Measurements from ENCODE around the gene CLEC16A. TPM values are rescaled to one million over a fixed set of nuclear protein-coding genes. Genes with fewer than 3 reads are reported as not detected.

CLEC16A gene
- total RNA-seq, 1 experiment from 2014 or later = 10.8 TPM

GRCh38 chr16:11147033-11147753, 202.8 kb downstream of the CLEC16A start:
- DNase-seq (ENCODE audit: extremely low read depth, low read depth) = no peak

- no peak for DNase-seq (ENCODE audit: extremely low read depth, low read depth)
Observed at GRCh38 chr16:11147754-11148444, 203.5 kb downstream of the CLEC16A start.

- DNase-seq (ENCODE audit: extremely low read depth, low read depth) = no peak
Observed at GRCh38 chr16:11149011-11149616, 204.8 kb downstream of the CLEC16A start.

GRCh38 chr16:11150190-11150589, 205.8 kb downstream of the CLEC16A start:
- no peak for DNase-seq (ENCODE audit: extremely low read depth, low read depth)

- no peak for DNase-seq (ENCODE audit: extremely low read depth, low read depth)
Observed at GRCh38 chr16:11151156-11151884, 207.0 kb downstream of the CLEC16A start.

- no peak for DNase-seq (ENCODE audit: extremely low read depth, low read depth)
Observed at GRCh38 chr16:11151885-11152629, 207.7 kb downstream of the CLEC16A start.

GRCh38 chr16:11152677-11153331, 208.4 kb downstream of the CLEC16A start:
- no peak for DNase-seq (ENCODE audit: extremely low read depth, low read depth)

- DNase-seq (ENCODE audit: extremely low read depth, low read depth) = no peak
Observed at GRCh38 chr16:11155284-11155806, 211.0 kb downstream of the CLEC16A start.

GRCh38 chr16:11156401-11156800, 212.0 kb downstream of the CLEC16A start:
- DNase-seq (ENCODE audit: extremely low read depth, low read depth) = no peak

- no peak for DNase-seq (ENCODE audit: extremely low read depth, low read depth)
Observed at GRCh38 chr16:11157143-11157542, 212.8 kb downstream of the CLEC16A start.

GRCh38 chr16:11158018-11158417, 213.7 kb downstream of the CLEC16A start:
- no peak for DNase-seq (ENCODE audit: extremely low read depth, low read depth)

GRCh38 chr16:11159282-11159681, 214.9 kb downstream of the CLEC16A start:
- no peak for DNase-seq (ENCODE audit: extremely low read depth, low read depth)

GRCh38 chr16:11160676-11161115, 216.3 kb downstream of the CLEC16A start:
- no peak for DNase-seq (ENCODE audit: extremely low read depth, low read depth)

- DNase-seq (ENCODE audit: extremely low read depth, low read depth) = no peak
Observed at GRCh38 chr16:11161439-11161838, 217.1 kb downstream of the CLEC16A start.

- no peak for DNase-seq (ENCODE audit: extremely low read depth, low read depth)
Observed at GRCh38 chr16:11161974-11162373, 217.6 kb downstream of the CLEC16A start.

GRCh38 chr16:11162586-11163268, 218.4 kb downstream of the CLEC16A start:
- DNase-seq (ENCODE audit: extremely low read depth, low read depth) = no peak

GRCh38 chr16:11163761-11164261, 219.4 kb downstream of the CLEC16A start:
- DNase-seq (ENCODE audit: extremely low read depth, low read depth) = no peak

GRCh38 chr16:11164482-11165270, 220.3 kb downstream of the CLEC16A start:
- no peak for DNase-seq (ENCODE audit: extremely low read depth, low read depth)

Measured in NCI-H460 (cell line).